DND-41 (cell line): ENCODE results near the gene FAF1.

ENCODE experiments used
- ATAC-seq: fragments of 200-7000 bp; cut with Tn5 transposase; 3 replicates; pipeline ENCODE4 v1.9.1; 2021; ENCODE audit warnings: low read depth; ENCODE audit not compliant: insufficient read depth
- DNase-seq: peaks from one replicate; pipeline ENCODE4 v3.0.0-alpha.2; 2020
- H2AFZ ChIP-seq: 2 replicates; pipeline ENCODE4 v1.6.0; 2012; ENCODE audit warnings: low read depth, low read length
- H3K27ac ChIP-seq: 2 replicates; pipeline ENCODE4 v1.5.1; 2012; ENCODE audit warnings: low read length, inconsistent platforms
- H3K27me3 ChIP-seq: fragments of 200-600 bp; sonication (generic); 2 replicates; pipeline ENCODE4 v1.6.0; 2012; ENCODE audit warnings: low read length, mild to moderate bottlenecking, inconsistent platforms; ENCODE audit not compliant: insufficient read depth, poor library complexity
- H3K36me3 ChIP-seq: 2 replicates; pipeline ENCODE4 v1.5.1; 2012; ENCODE audit warnings: low read length, inconsistent platforms; ENCODE audit not compliant: insufficient read depth
- H3K4me1 ChIP-seq: 2 replicates; pipeline ENCODE4 v1.5.1; 2012; ENCODE audit warnings: mild to moderate bottlenecking, low read length; ENCODE audit not compliant: insufficient read depth
- H3K4me2 ChIP-seq: 2 replicates; pipeline ENCODE4 v1.6.0; 2012; ENCODE audit warnings: mild to moderate bottlenecking, moderate library complexity, low read length, inconsistent platforms; ENCODE audit not compliant: insufficient read depth
- H3K4me3 ChIP-seq, 2 experiments: fragments of 200-600 bp in 1 of 2; shearing (Covaris generic) in 1 of 2; 2 replicates each; pipeline ENCODE4 v1.5.1; 2012 to 2016; ENCODE audit warnings: inconsistent platforms in 2 of 2, low read length in 2 of 2, mild to moderate bottlenecking in 2 of 2, low read depth in 1 of 2, moderate library complexity in 1 of 2
- H3K79me2 ChIP-seq: 2 replicates; pipeline ENCODE4 v1.6.0; 2012; ENCODE audit warnings: low read length, inconsistent platforms; ENCODE audit not compliant: insufficient read depth
- H3K9ac ChIP-seq: 2 replicates; pipeline ENCODE4 v1.6.0; 2012; ENCODE audit warnings: low read depth, mild to moderate bottlenecking, inconsistent platforms, low read length, moderate library complexity
- H3K9me3 ChIP-seq: 2 replicates; pipeline ENCODE4 v1.5.1; 2012; ENCODE audit warnings: low read length, moderate library complexity, mild to moderate bottlenecking, inconsistent platforms; ENCODE audit not compliant: insufficient read depth, severe bottlenecking
- H4K20me1 ChIP-seq: 2 replicates; pipeline ENCODE4 v1.6.0; 2012; ENCODE audit warnings: low read length; ENCODE audit not compliant: insufficient read depth
- CTCF ChIP-seq: IDR thresholded peaks from 2 replicates; pipeline ENCODE4 v1.5.1; 2012; ENCODE audit warnings: borderline replicate concordance, low read length, moderate library complexity, mild to moderate bottlenecking; ENCODE audit not compliant: poor library complexity, severe bottlenecking; ENCODE audit errors: extremely low read depth
- EZH2 ChIP-seq: IDR thresholded peaks from 3 replicates; pipeline ENCODE4 v1.6.1; 2012; ENCODE audit warnings: borderline replicate concordance, low read depth, mild to moderate bottlenecking, moderate library complexity, low read length, inconsistent platforms; ENCODE audit not compliant: severe bottlenecking

The FAF1 gene

GRCh38 chr1:50604580-50604979 lies 355.5 kb downstream of the FAF1 start:
- Histone ChIP-seq H3K9me3 (no peaks in the 10 kb centered on the region), H3K4me2 (no peak overlapping the region), H3K27me3 (no peaks in the 10 kb centered on the region), H3K79me2 (no peaks in the 10 kb centered on the region), H3K4me1 (no peaks in the 10 kb centered on the region), H3K9ac (no peak overlapping the region), H3K4me3 (no peak overlapping the region), H2AFZ (no peak overlapping the region), H3K27ac (no peak overlapping the region), H4K20me1 (no peaks in the 10 kb centered on the region), H3K36me3 (no peaks in the 10 kb centered on the region; the same call in 1 of the 2 replicates)
- no peak for ATAC-seq
- DNase-seq, result no peak
- TF ChIP-seq CTCF (peak; percentile 3), EZH2 (no peak)

- ATAC-seq, result no peak
- no peak for DNase-seq
- TF ChIP-seq CTCF (no peak), EZH2 (no peak)
Observed at GRCh38 chr1:50603274-50604271, 356.5 kb downstream of the FAF1 start.

GRCh38 chr1:50599546-50599945 lies 360.5 kb downstream of the FAF1 start:
- Histone ChIP-seq H3K4me3 (no peak overlapping the region), H3K79me2 (no peaks in the 10 kb centered on the region), H3K27ac (no peak overlapping the region), H3K4me2 (no peak overlapping the region), H3K27me3 (no peaks in the 10 kb centered on the region), H4K20me1 (no peaks in the 10 kb centered on the region), H3K9ac (no peak overlapping the region), H3K36me3 (peaks cover 14% of the 10 kb centered on the region), H3K9me3 (no peaks in the 10 kb centered on the region), H3K4me1 (no peaks in the 10 kb centered on the region), H2AFZ (no peak overlapping the region)
- no peak for TF ChIP-seq EZH2
- TF ChIP-seq CTCF, result no peak
- ATAC-seq, result no peak
- no peak for DNase-seq

More at GRCh38 chr1:50603274-50604271, 356.5 kb downstream of the FAF1 start:
- no peaks in the 10 kb centered on the region for H4K20me1 ChIP-seq
- no peak overlapping the region for H3K9ac ChIP-seq
- no peaks in the 10 kb centered on the region for H3K27me3 ChIP-seq
- no peaks in the 10 kb centered on the region for H3K9me3 ChIP-seq
- no peaks in the 10 kb centered on the region for H3K79me2 ChIP-seq
- no peak overlapping the region for H3K27ac ChIP-seq
- no peak overlapping the region for H2AFZ ChIP-seq
- no peak overlapping the region for H3K4me3 ChIP-seq
- no peaks in the 10 kb centered on the region for H3K4me1 ChIP-seq
- H3K36me3 ChIP-seq, result no peaks in the 10 kb centered on the region; the same call in 1 of the 2 replicates
- H3K4me2 ChIP-seq, result no peak overlapping the region
